ENCODE data around the gene POMT1. TPM values are rescaled to one million over a fixed set of nuclear protein-coding genes. Genes with fewer than 3 reads are reported as not detected.
"Not testable (repeated sequence)": the region's sequence is repeated elsewhere in the genome, so short reads cannot be mapped to it uniquely, and the experiment has no call there.

The POMT1 gene, protein sequence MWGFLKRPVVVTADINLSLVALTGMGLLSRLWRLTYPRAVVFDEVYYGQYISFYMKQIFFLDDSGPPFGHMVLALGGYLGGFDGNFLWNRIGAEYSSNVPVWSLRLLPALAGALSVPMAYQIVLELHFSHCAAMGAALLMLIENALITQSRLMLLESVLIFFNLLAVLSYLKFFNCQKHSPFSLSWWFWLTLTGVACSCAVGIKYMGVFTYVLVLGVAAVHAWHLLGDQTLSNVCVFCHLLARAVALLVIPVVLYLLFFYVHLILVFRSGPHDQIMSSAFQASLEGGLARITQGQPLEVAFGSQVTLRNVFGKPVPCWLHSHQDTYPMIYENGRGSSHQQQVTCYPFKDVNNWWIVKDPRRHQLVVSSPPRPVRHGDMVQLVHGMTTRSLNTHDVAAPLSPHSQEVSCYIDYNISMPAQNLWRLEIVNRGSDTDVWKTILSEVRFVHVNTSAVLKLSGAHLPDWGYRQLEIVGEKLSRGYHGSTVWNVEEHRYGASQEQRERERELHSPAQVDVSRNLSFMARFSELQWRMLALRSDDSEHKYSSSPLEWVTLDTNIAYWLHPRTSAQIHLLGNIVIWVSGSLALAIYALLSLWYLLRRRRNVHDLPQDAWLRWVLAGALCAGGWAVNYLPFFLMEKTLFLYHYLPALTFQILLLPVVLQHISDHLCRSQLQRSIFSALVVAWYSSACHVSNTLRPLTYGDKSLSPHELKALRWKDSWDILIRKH
- total RNA-seq (2022) (19.7 and 24.5 TPM in 2 replicates), Bru-seq, nascent RNA (percentile 50 among the genes with signal in this experiment), BruChase-seq, experiment 1, labeled RNA remaining after a 6-hour chase (percentile 64 among the genes with signal in this experiment), BruChase-seq, experiment 2, labeled RNA remaining after a 2-hour chase (percentile 64 among the genes with signal in this experiment)
- long read RNA-seq, transcript POMT1-201 (19 exons, 2,912 nt) = minor isoform, 5 of 64 reads
- long read RNA-seq, transcript POMT1-204 (20 exons, 3,038 nt) = major isoform, 21 of 64 reads
- long read RNA-seq, partial matches to known transcripts = 3 of 64 reads
- long read RNA-seq, other reads (novel, unspliced or antisense) = 29 of 64 reads

DNA sequence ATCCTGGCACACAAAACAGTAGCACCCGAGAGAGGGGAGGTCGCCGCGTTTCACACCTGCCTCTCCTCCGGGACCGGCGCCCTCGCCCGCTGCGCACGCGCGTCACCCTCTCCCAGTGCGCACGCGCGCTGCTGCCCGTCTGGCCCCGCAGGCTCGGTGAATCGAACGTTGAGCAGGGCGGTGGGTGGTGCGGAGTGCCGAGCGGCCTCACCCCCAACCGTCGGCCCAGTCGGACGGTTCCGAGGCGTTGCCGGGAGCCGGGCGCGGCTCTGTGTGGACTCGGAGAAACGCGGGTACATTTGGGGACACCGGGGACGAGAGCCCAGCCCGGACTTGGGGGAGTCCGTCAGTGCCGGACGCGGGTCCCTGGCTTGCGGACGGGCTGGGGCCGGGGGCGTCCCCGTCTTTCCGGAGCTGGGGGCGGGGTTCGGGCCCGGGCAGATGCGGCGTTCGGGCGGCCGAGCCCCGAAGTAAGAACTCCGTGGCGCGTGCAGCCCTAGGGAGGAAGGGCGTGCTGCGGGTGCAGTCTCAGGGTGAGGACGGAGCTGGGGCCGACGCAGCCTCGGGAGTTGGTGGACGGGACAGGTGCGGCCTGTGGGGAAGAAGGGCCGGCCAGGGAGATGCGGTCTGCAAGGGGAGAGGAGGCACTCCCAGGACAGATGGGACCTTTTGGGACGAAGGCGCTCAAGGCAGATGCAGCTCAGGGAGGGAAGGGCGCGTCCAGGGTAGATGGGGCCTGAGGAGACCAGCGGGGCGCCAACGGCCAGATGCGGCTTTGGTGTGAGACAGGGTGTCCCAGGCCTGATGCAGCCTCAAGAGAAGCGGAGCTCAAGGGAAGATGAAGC, at the start of gene POMT1:
POMT1 (plus strand) TSS at position 138 of the 845 bp plus-strand sequence. CDS start 1,301 bp downstream, outside the sequence.
- intact Hi-C loops (cut with micrococcal nuclease) = loop anchor here (10.0 kb wide), 1 partner anchor 242 kb away; the partner anchor contains the start of gene RAPGEF1
- CTCF ChIA-PET = interaction anchor here (0.7 to 1.3 kb wide), 4 partner anchors 109 to 326 kb away, joined by 3 to 5 read pairs (median 4); partner anchors contain the start of gene RAPGEF1
- peak; percentile 87 for DNase-seq (ENCODE audit: unreplicated experiment)
- TF ChIP-seq, protein P1, sequence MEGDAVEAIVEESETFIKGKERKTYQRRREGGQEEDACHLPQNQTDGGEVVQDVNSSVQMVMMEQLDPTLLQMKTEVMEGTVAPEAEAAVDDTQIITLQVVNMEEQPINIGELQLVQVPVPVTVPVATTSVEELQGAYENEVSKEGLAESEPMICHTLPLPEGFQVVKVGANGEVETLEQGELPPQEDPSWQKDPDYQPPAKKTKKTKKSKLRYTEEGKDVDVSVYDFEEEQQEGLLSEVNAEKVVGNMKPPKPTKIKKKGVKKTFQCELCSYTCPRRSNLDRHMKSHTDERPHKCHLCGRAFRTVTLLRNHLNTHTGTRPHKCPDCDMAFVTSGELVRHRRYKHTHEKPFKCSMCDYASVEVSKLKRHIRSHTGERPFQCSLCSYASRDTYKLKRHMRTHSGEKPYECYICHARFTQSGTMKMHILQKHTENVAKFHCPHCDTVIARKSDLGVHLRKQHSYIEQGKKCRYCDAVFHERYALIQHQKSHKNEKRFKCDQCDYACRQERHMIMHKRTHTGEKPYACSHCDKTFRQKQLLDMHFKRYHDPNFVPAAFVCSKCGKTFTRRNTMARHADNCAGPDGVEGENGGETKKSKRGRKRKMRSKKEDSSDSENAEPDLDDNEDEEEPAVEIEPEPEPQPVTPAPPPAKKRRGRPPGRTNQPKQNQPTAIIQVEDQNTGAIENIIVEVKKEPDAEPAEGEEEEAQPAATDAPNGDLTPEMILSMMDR (IDR thresholded peaks at IDR 0.05; ENCODE audit: unreplicated experiment) = no peak
- Mint-ChIP-seq H3K27ac (ENCODE audit: low read depth, unreplicated experiment) (peak within 1 kb of the TSS; percentile 84), H3K27me3 (ENCODE audit: insufficient read depth, unreplicated experiment) (no peaks in the 10 kb centered on the region), H3K9me3 (ENCODE audit: unreplicated experiment) (no peaks in the 10 kb centered on the region), H3K4me1 (ENCODE audit: insufficient read depth, unreplicated experiment) (peaks cover 15% of the 10 kb centered on the region), H3K4me3 (ENCODE audit: unreplicated experiment) (peak within 1 kb of the TSS; percentile 86), H3K36me3 (ENCODE audit: insufficient read depth, unreplicated experiment) (peaks cover 46% of the 10 kb centered on the region)
- POLR2A ChIA-PET = interaction anchor here (0.6 to 1.4 kb wide), 8 partner anchors 11 to 153 kb away, joined by 3 to 6 read pairs (median 4); no protein-coding TSS in a partner anchor
- BruUV-seq (replicated peaks) = no TSS peak

DNA sequence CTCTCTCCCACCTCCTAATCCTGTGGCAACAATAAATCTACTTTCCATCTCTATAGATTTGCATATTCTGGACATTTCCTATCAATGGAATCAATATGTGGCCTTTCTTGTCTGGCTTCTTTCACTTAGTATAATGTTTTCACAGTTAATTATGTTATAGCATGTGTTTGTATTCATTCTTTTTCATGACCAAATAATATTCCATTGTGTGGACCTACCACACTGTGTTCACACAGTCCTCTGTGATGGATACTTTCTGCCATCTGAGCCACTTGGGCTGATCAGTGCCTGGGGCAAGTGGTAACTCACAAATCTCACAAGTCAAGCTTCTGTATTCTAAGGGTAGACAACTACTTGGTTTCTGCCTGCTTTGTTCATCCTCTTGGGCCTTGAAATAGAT, 48.7 kb upstream of the POMT1 start:
- ChIA-PET POLR2A (interaction anchor here (0.6 kb wide), 1 partner anchor 712 kb away, joined by 3 read pairs; no protein-coding TSS in a partner anchor), CTCF (no interaction called here)
- intact Hi-C loops (cut with micrococcal nuclease) = no loop called here
- no peak for DNase-seq (ENCODE audit: unreplicated experiment)
- H3K36me3 Mint-ChIP-seq (ENCODE audit: insufficient read depth, unreplicated experiment) = peaks cover 98% of the 10 kb centered on the region
- H3K9me3 Mint-ChIP-seq (ENCODE audit: unreplicated experiment) = no peaks in the 10 kb centered on the region
- H3K4me1 Mint-ChIP-seq (ENCODE audit: insufficient read depth, unreplicated experiment) = no peaks in the 10 kb centered on the region
- BruUV-seq (replicated peaks) = no TSS peak
- TF ChIP-seq, protein P1 (IDR thresholded peaks at IDR 0.05; ENCODE audit: unreplicated experiment) = no peak
- no peak overlapping the region for H3K4me3 Mint-ChIP-seq (ENCODE audit: unreplicated experiment)
- H3K27me3 Mint-ChIP-seq (ENCODE audit: insufficient read depth, unreplicated experiment) = no peaks in the 10 kb centered on the region
- H3K27ac Mint-ChIP-seq (ENCODE audit: low read depth, unreplicated experiment) = no peak overlapping the region

DNA sequence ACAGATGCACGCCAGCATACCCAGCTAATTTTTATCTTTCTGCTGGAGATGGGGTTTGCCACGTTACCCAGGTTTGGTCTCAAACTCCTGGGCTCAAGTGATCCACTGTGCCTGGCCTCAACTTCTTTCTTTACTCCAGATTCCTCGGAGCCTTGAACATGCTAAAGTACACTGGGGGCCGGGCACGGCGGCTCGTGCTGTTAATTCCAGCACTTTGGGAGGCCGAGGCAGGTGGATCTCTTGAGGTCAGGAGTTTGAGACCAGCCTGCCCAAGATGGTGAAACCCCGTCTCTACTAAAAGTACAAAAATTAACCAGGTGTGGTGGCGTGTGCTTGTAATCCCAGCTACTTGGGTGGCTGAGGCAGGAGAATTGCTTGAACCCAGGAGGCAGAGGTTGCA, 47.1 kb upstream of the POMT1 start:
- DNase-seq (ENCODE audit: unreplicated experiment); H3K9me3 Mint-ChIP-seq (ENCODE audit: unreplicated experiment); H3K4me1 Mint-ChIP-seq (ENCODE audit: insufficient read depth, unreplicated experiment); POLR2A ChIA-PET; H3K27ac Mint-ChIP-seq (ENCODE audit: low read depth, unreplicated experiment); H3K4me3 Mint-ChIP-seq (ENCODE audit: unreplicated experiment); BruUV-seq (replicated peaks); intact Hi-C loops (cut with micrococcal nuclease); H3K27me3 Mint-ChIP-seq (ENCODE audit: insufficient read depth, unreplicated experiment): not testable (repeated sequence)
- H3K36me3 Mint-ChIP-seq (ENCODE audit: insufficient read depth, unreplicated experiment) = peaks cover 98% of the 10 kb centered on the region
- CTCF ChIA-PET = interaction anchor here (0.7 kb wide), 1 partner anchor 1036 kb away, joined by 3 read pairs; no protein-coding TSS in a partner anchor

DNA sequence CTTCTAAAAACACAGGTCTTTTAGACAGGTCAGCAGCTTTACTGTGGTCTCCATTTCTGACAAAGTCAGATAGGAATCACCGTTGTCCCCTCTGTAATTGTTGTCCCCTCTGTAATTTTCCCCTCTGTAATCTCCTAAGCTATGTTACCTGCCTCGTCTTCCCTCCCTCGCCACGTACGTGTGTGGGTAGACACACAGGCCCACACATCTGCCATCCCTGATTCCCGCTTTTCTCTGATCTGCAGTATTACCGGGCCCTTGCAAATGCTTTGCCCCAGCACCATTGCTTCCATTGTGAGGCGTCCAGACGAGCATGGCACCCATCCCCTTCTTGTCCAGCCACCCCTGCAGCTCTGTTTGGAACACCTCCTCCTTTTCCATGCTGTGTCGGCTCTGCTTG, 45.0 kb upstream of the POMT1 start:
- TF ChIP-seq, protein P1 (IDR thresholded peaks at IDR 0.05; ENCODE audit: unreplicated experiment) = no peak
- peaks cover 6% of the 10 kb centered on the region for H3K4me1 Mint-ChIP-seq (ENCODE audit: insufficient read depth, unreplicated experiment)
- CTCF ChIA-PET = interaction anchor here (0.6 kb wide), 1 partner anchor 112 kb away, joined by 3 read pairs; no protein-coding TSS in a partner anchor
- no TSS peak for BruUV-seq (replicated peaks)
- H3K36me3 Mint-ChIP-seq (ENCODE audit: insufficient read depth, unreplicated experiment) = peaks cover 96% of the 10 kb centered on the region
- intact Hi-C loops (cut with micrococcal nuclease) = no loop called here
- POLR2A ChIA-PET = no interaction called here
- peak overlapping the region; percentile 52 for H3K27ac Mint-ChIP-seq (ENCODE audit: low read depth, unreplicated experiment)
- H3K4me3 Mint-ChIP-seq (ENCODE audit: unreplicated experiment) = no peak overlapping the region
- DNase-seq (ENCODE audit: unreplicated experiment) = no peak
- no peaks in the 10 kb centered on the region for H3K27me3 Mint-ChIP-seq (ENCODE audit: insufficient read depth, unreplicated experiment)
- no peaks in the 10 kb centered on the region for H3K9me3 Mint-ChIP-seq (ENCODE audit: unreplicated experiment)

Data from MCF 10A (cell line).